CD4-positive, alpha-beta memory T cell (primary cell): ENCODE data around the gene DCTN4. TPM values are rescaled to one million over a fixed set of nuclear protein-coding genes. Genes with fewer than 3 reads are reported as not detected.

ENCODE experiments used
- CTCF ChIA-PET: fragments of 350-600 bp; sonication (Branson Sonifier 250); formaldehyde crosslinking; loops from one replicate; lab custom pipeline; 2021; ENCODE audit warnings: inconsistent platforms; ENCODE audit not compliant: partially characterized antibody; lab: Charles Lee
- POLR2A ChIA-PET: fragments of 350-600 bp; sonication (Branson Sonifier 250); formaldehyde crosslinking; loops from one replicate; lab custom pipeline; 2021; ENCODE audit not compliant: partially characterized antibody; lab: Charles Lee
- DNase-seq, 5 donors: peaks; one replicate each; pipeline versions ENCODE4 v3.0.0 to v3.0.0-alpha.2; 2020 to 2022; ENCODE audit warnings: mixed read lengths in 1 of 5
- H3K27ac ChIP-seq: one replicate; pipeline ENCODE4 v1.7.0; 2013; ENCODE audit warnings: low read depth, low read length
- H3K27me3 ChIP-seq: 2 replicates; pipeline ENCODE4 v1.7.0; 2013; ENCODE audit warnings: mild to moderate bottlenecking, low read length, moderate library complexity; ENCODE audit not compliant: insufficient read depth
- H3K36me3 ChIP-seq: 2 replicates; pipeline ENCODE4 v1.7.0; 2013; ENCODE audit warnings: mild to moderate bottlenecking, low read length, moderate library complexity; ENCODE audit not compliant: insufficient read depth
- H3K4me1 ChIP-seq: 2 replicates; pipeline ENCODE4 v1.7.0; 2013; ENCODE audit warnings: mild to moderate bottlenecking, low read length, moderate library complexity; ENCODE audit not compliant: insufficient read depth
- H3K4me3 ChIP-seq, 2 donors: one replicate each; pipeline ENCODE4 v1.7.0; 2013; ENCODE audit warnings: low read length in 2 of 2, mild to moderate bottlenecking in 1 of 2
- H3K9me3 ChIP-seq, 2 donors: one replicate each; pipeline ENCODE4 v1.7.0; 2013; ENCODE audit warnings: low read length in 2 of 2, control low read depth in 1 of 2; ENCODE audit not compliant: control insufficient read depth in 1 of 2
- H3K27ac Mint-ChIP-seq, 7 donors: one replicate each; pipeline ENCODE4 v1.8.0; 2020 to 2021; ENCODE audit warnings: mixed read lengths in 7 of 7, mild to moderate bottlenecking in 6 of 7, inconsistent platforms in 3 of 7, moderate library complexity in 3 of 7
- H3K27me3 Mint-ChIP-seq, 2 donors: one replicate each; pipeline ENCODE4 v1.8.0; 2020 to 2021; ENCODE audit warnings: mixed read lengths in 2 of 2
- H3K36me3 Mint-ChIP-seq, 2 donors: one replicate each; pipeline ENCODE4 v1.8.0; 2020 to 2021; ENCODE audit warnings: mixed read lengths in 2 of 2, inconsistent platforms in 1 of 2, mild to moderate bottlenecking in 1 of 2
- H3K4me1 Mint-ChIP-seq, 4 donors: one replicate each; pipeline ENCODE4 v1.8.0; 2020 to 2021; ENCODE audit warnings: mixed read lengths in 4 of 4, mild to moderate bottlenecking in 1 of 4
- H3K4me3 Mint-ChIP-seq, 8 donors: one replicate each; pipeline ENCODE4 v1.8.0; 2020 to 2021; ENCODE audit warnings: mixed read lengths in 8 of 8, mild to moderate bottlenecking in 7 of 8, moderate library complexity in 6 of 8, inconsistent platforms in 3 of 8
- H3K9me3 Mint-ChIP-seq, 8 donors: one replicate each; pipeline ENCODE4 v1.8.0; 2020 to 2021; ENCODE audit warnings: mixed read lengths in 8 of 8, mild to moderate bottlenecking in 5 of 8, inconsistent platforms in 3 of 8, moderate library complexity in 1 of 8
- intact Hi-C: fragments of 100-400 bp; cut with micrococcal nuclease; formaldehyde crosslinking; loops from one replicate; pipeline ENCODE4 v1.15.1; 2023
- polyA plus RNA-seq, 2 donors: library from polyadenylated mRNA; unstranded; fragments of 300-500 nt; fragmentation: Illumina TruSeq; gene quantifications; one replicate each; pipeline ENCODE4 v1.2.3, GENCODE V29; 2021
- total RNA-seq, 2 experiments: library from RNA; stranded (reverse); gene quantifications; one replicate each; pipeline ENCODE4 v1.2.3, GENCODE V29; 2021

The DCTN4 gene
- total and polyA plus RNA-seq, 4 experiments from 2014 or later: 8.8 to 46.0 (median 27.3) TPM

DNA sequence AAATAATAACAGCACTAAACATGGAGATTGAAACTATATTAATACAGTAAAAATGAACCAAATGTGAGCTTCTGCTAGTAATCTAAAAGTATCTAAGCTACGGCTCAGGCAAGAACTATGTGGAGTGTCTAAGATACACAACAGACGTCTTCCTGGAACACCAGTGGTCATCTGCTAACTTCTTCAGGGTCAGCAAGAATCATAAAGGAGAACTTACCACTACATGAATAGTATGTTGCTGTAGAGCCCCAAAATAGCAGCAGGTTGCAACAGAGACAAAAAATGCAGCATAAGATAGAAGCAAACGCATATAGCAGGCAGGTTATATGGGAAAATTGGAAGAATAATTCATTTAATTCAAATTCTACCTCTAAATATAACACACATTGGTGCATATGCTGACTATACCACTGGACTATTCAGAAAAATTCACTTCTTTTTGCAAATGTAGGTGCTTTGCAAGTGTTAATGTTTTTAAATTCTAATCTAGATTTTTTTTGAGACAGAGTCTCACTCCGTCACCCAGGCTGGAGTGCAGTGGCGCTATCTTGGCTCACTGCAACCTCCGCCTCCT lies 27.1 kb downstream of the DCTN4 start:
- H3K4me3 ChIP-seq: no peak overlapping the region
- Mint-ChIP-seq H3K27ac (no peak overlapping the region), H3K27me3 (no peaks in the 10 kb centered on the region), H3K36me3 (peaks cover 70% of the 10 kb centered on the region in 2 donors), H3K9me3 (peaks cover 0 to 8% (median 2%) of the 10 kb centered on the region in 8 donors), H3K4me1 (peaks cover 11 to 23% (median 13%) of the 10 kb centered on the region in 4 donors), H3K4me3 (no peak overlapping the region)
- H3K9me3 ChIP-seq: no peaks in the 10 kb centered on the region
- peaks cover 48% of the 10 kb centered on the region for H3K36me3 ChIP-seq
- no peak for DNase-seq
- POLR2A ChIA-PET: interaction anchor here (1.2 kb wide), 1 partner anchor 47 kb away, joined by 3 read pairs; the partner anchor contains the start of gene SMIM3
- no peaks in the 10 kb centered on the region for H3K4me1 ChIP-seq
- CTCF ChIA-PET: interaction anchor here (0.6 to 1.6 kb wide), 6 partner anchors 9 to 114 kb away, joined by 3 to 4 read pairs (median 3); partner anchors contain the start of genes IRGM and RBM22
- no peak overlapping the region for H3K27ac ChIP-seq
- H3K27me3 ChIP-seq: no peaks in the 10 kb centered on the region
- intact Hi-C loops: no loop called here

GRCh38 chr5:150729859-150730258 lies 29.0 kb downstream of the DCTN4 start:
- no peaks in the 10 kb centered on the region for H3K27me3 Mint-ChIP-seq
- H3K4me3 Mint-ChIP-seq: no peak overlapping the region
- intact Hi-C loops: no loop called here
- Histone ChIP-seq H3K9me3 (no peaks in the 10 kb centered on the region), H3K27ac (no peak overlapping the region), H3K4me1 (no peaks in the 10 kb centered on the region), H3K27me3 (no peaks in the 10 kb centered on the region), H3K36me3 (peaks cover 48% of the 10 kb centered on the region), H3K4me3 (no peak overlapping the region)
- H3K27ac Mint-ChIP-seq: peak overlapping the region in 1 of 7 donors; percentile 53
- H3K4me1 Mint-ChIP-seq: peaks cover 4 to 8% (median 5%) of the 10 kb centered on the region in 4 donors
- H3K36me3 Mint-ChIP-seq: peaks cover 57 to 69% of the 10 kb centered on the region in 2 donors
- no peak for DNase-seq
- no peaks in the 10 kb centered on the region for H3K9me3 Mint-ChIP-seq
- CTCF ChIA-PET: interaction anchor here (1.7 kb wide), 1 partner anchor 49 kb away, joined by 6 read pairs; the partner anchor contains the start of gene SMIM3
- POLR2A ChIA-PET: no interaction called here

GRCh38 chr5:150723845-150724244 lies 35.0 kb downstream of the DCTN4 start:
- H3K36me3 Mint-ChIP-seq: peaks cover 57 to 77% of the 10 kb centered on the region in 2 donors
- Histone ChIP-seq H3K9me3 (no peaks in the 10 kb centered on the region), H3K4me3 (no peak overlapping the region), H3K27ac (no peak overlapping the region), H3K36me3 (peaks cover 45% of the 10 kb centered on the region), H3K27me3 (no peaks in the 10 kb centered on the region), H3K4me1 (no peaks in the 10 kb centered on the region)
- CTCF ChIA-PET: no interaction called here
- DNase-seq: no peak
- H3K4me3 Mint-ChIP-seq: no peak overlapping the region
- POLR2A ChIA-PET: no interaction called here
- no peaks in the 10 kb centered on the region for H3K4me1 Mint-ChIP-seq
- intact Hi-C loops: no loop called here
- H3K27ac Mint-ChIP-seq: no peak overlapping the region
- H3K9me3 Mint-ChIP-seq: no peaks in the 10 kb centered on the region
- no peaks in the 10 kb centered on the region for H3K27me3 Mint-ChIP-seq

- H3K4me1 Mint-ChIP-seq: no peaks in the 10 kb centered on the region
- Histone ChIP-seq H3K27ac (no peak overlapping the region), H3K4me1 (no peaks in the 10 kb centered on the region), H3K9me3 (no peaks in the 10 kb centered on the region), H3K36me3 (peaks cover 28% of the 10 kb centered on the region), H3K27me3 (no peaks in the 10 kb centered on the region), H3K4me3 (no peak overlapping the region)
- H3K36me3 Mint-ChIP-seq: peaks cover 28 to 56% of the 10 kb centered on the region in 2 donors
- no peaks in the 10 kb centered on the region for H3K27me3 Mint-ChIP-seq
- H3K4me3 Mint-ChIP-seq: no peak overlapping the region
- CTCF ChIA-PET: interaction anchor here (1.8 to 2.0 kb wide), 2 partner anchors 10 to 150 kb away, joined by 9 to 16 read pairs; partner anchors contain the start of gene RBM22
- no peak overlapping the region for H3K27ac Mint-ChIP-seq
- no peaks in the 10 kb centered on the region for H3K9me3 Mint-ChIP-seq
- POLR2A ChIA-PET: no interaction called here
- intact Hi-C loops: no loop called here
- peak in 1 of 5 donors; percentile 5 for DNase-seq
These were observed 48.7 kb downstream of the DCTN4 start for GRCh38 chr5:150710165-150710564.

DNA sequence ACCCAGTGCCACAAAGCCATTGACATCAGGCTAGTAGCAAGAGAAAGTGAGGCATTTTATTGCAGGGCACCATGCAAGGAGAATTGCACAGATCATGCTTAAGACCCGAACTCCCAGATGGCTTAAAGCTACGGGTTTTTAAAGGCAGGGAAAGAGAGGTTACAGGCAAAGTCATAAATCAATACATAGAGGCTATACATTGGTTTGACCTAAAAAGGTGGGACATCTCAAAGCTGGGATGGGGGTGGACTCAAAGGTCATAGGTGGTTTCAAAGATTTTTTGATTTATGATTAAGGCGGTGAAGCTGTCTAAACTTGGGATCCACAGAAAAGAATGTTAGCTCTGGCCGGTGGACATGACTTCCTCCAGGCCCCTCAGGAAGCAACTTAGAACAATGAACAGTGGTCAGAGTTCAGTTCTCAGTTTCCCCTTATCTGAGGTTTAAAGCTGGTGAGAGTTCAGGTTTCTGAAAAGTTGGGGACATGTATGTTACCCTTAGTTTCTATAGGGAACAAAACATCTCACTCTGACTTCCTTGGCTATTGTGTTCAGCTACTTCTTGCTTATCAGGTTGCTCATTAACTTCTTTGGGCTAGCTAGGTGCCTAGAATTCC lies 51.9 kb downstream of the DCTN4 start:
- POLR2A ChIA-PET: interaction anchor here (2.1 kb wide), 1 partner anchor 20 kb away, joined by 4 read pairs; no protein-coding TSS in a partner anchor
- intact Hi-C loops: no loop called here
- Histone ChIP-seq H3K4me1 (peaks cover under 1% of the 10 kb centered on the region), H3K27ac (no peak overlapping the region), H3K4me3 (no peak overlapping the region), H3K9me3 (no peaks in the 10 kb centered on the region), H3K27me3 (no peaks in the 10 kb centered on the region), H3K36me3 (peaks cover 22% of the 10 kb centered on the region)
- Mint-ChIP-seq H3K4me3 (no peak overlapping the region), H3K27ac (peak overlapping the region in 3 of 7 donors; percentile 24 to 57 (median 29)), H3K9me3 (no peaks in the 10 kb centered on the region), H3K4me1 (peaks cover 0 to 3% (median under 1%) of the 10 kb centered on the region in 4 donors), H3K27me3 (no peaks in the 10 kb centered on the region), H3K36me3 (peaks cover 19 to 42% of the 10 kb centered on the region in 2 donors)
- CTCF ChIA-PET: interaction anchor here (0.8 to 1.3 kb wide), 2 partner anchors 9 to 28 kb away, joined by 3 to 6 read pairs; no protein-coding TSS in a partner anchor
- no peak for DNase-seq

DNA sequence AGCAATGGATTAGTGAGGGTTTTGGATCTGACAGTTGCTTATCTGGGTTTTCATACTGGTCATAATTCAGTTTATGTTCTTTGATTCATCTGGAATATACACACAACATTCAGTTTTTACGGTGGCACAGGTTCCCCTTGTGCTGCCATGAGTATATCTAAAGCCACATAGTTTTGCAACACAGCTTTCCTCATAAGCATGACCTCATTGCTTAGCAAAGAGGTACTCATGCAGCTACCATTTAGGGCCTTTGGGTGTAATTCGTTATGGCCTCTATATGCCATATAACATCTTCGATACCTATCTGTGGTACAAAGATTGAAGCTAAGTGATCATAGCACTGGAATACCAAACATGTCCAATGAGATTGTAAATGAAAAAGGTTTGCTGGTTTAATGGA lies 55.1 kb downstream of the DCTN4 start:
- H3K4me3 ChIP-seq: no peak overlapping the region
- H3K27me3 Mint-ChIP-seq: no peaks in the 10 kb centered on the region
- peaks cover 10 to 21% of the 10 kb centered on the region in 2 donors for H3K36me3 Mint-ChIP-seq
- H3K4me1 ChIP-seq: peaks cover 20% of the 10 kb centered on the region
- no peaks in the 10 kb centered on the region for H3K9me3 Mint-ChIP-seq
- no peak overlapping the region for H3K27ac ChIP-seq
- CTCF ChIA-PET: interaction anchor here (1.5 to 2.1 kb wide), 3 partner anchors 11 to 143 kb away, joined by 3 to 10 read pairs (median 6); partner anchors contain the start of gene IRGM
- H3K36me3 ChIP-seq: peaks cover 12% of the 10 kb centered on the region
- DNase-seq: no peak
- H3K4me1 Mint-ChIP-seq: peaks cover 0 to 8% (median 4%) of the 10 kb centered on the region in 4 donors
- H3K27me3 ChIP-seq: no peaks in the 10 kb centered on the region
- H3K4me3 Mint-ChIP-seq: no peak overlapping the region
- no peaks in the 10 kb centered on the region for H3K9me3 ChIP-seq
- no peak overlapping the region for H3K27ac Mint-ChIP-seq
- POLR2A ChIA-PET: interaction anchor here (0.8 to 1.4 kb wide), 3 partner anchors 55 to 80 kb away, joined by 3 to 4 read pairs (median 4); partner anchors contain the start of genes DCTN4 and SMIM3
- intact Hi-C loops: loop anchor here (5.0 kb wide), 1 partner anchor 141 kb away; no protein-coding TSS in a partner anchor
